Measurements from ENCODE around the gene RNH1.

RNH1 gene

DNA sequence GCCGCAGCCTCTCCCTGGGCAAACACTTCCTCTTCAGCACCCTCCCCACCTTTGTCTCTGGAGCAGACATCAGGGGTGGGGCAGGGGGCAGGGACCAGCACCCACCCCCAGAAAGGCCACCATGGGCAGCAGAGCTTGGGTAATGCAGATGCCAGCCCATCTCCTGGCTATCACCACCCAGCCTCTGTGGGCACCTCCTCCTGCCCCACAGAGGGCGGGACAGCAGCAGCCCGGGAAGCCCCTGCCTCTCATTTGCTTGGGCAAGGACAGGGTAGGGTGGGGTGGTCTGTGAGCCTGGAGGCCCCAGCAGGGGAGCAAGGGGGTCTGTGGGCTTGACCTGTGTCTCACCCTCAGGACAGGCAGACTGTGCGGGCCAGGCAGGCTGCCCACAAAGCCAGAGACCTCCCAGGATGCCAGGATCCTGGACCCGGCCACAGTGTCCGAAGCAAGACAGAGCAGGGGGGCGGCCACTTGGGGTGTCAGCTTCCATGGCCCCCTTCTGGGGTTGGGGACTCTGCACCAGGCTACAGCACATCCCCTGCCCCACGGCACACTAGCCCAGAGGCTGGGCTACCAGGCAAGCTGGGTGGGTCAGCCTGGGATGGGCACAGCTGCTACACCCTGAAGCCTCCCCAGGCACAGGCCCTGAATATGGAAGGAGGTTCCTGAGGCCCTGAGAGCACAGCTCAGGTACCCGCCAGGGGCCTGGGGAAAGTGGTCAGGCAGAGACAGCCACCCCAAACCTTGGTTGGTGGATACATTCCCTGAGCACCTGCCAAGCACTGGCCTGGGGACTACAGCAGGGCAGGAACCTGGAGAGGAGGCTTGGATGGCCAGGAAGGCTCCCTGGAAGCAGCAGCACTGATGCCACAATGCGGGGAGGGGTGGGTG lies 4.5 kb downstream of the RNH1 start:
- in situ Hi-C loops (cut with MboI; ENCODE audit: low pct_unique_long_range_greater_than_20kb, low sequenced_read_pairs) = no loop called here
- no peak for DNase-seq

- in situ Hi-C loops (cut with MboI; ENCODE audit: low pct_unique_long_range_greater_than_20kb, low sequenced_read_pairs) = no loop called here
- DNase-seq = no peak
These were observed 5.3 kb downstream of the RNH1 start for GRCh38 chr11:501683-502287.

GRCh38 chr11:501001-501682 lies 5.9 kb downstream of the RNH1 start:
- no peak for DNase-seq
- in situ Hi-C loops (cut with MboI; ENCODE audit: low pct_unique_long_range_greater_than_20kb, low sequenced_read_pairs) = no loop called here

DNA sequence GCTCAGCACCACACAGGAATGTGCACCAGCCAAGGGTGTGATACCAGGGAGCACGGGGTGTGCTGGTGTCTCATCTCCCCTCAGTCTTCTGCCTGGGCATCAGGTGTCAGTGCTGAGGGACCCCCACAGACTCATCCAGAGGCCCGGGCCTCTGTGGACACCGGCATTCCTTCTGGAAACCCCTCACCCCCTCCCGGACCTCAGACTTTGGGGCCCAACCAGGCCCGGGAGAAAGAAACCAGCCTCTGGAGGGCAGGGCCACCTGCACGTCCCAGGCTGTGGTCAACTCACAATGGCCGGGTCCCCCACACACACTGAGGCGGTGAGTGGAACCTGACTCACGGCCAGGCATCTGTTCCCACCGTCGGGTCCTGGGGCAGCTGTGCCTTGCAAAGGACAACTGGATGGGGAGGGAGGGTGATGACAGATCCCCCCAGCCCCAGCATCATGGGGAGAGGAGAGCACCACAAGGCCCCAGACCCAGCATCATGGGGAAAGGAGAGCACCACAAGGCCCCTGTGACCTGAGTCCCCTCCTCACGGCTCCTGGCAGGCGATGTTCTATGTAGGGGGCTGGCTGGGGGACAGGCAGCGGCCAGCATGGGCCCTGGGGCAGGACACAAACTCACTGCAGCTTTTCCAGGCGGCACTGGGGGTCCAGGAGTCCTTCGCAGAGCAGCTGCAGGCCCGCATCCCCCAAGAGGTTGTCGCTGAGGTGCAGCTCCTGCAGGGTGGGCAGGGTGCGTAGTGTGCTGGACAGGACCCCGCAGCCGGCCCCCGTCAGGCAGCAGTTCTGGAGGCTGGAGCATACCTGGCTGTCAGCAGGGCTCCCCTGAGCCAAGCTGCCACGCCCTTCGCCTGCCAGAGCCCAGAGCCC lies 7.6 kb downstream of the RNH1 start:
- DNase-seq = no peak
- in situ Hi-C loops (cut with MboI; ENCODE audit: low pct_unique_long_range_greater_than_20kb, low sequenced_read_pairs) = no loop called here

DNA sequence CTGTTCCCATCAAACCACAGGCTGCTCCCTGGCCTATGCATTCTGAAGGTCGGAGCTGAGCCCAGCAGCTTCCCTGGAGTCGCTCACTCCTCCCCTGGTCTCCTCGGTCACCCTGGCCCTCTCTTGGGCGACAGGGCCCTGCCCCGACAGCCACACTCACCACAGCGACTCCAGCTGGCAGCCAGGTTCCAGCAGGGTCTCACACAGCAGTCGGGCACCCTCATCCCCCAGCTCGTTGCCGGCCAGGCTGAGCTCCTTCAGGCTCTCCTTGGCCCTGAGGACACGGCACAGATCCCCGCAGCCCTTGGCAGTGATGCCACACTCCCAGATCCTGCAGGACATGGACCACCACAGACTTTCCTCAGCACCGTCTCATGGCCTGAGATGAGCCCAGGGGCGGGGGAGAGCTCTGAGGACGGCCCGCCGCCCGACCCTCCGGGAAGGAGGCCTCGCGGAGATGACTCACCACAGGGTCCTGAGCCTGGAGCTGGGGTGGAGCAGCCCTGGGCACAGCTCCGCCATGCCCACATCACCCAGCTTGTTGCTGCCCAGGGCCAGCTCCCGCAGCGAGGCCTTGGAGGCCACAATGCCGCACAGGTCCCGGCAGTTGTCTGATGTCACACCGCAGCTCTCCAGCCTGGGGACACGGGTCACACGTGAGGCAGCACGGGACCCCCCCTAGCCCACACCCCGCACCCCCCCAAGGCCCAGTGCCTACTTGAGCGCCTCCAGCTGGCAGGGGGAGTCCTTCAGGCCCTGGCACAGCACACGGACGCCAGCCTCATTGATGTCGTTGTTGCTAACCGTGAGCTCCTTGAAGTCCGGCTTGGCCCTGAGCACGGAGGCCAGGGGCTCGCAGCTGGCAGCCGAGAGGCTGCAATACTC lies 8.5 kb downstream of the RNH1 start:
- in situ Hi-C loops (cut with MboI; ENCODE audit: low pct_unique_long_range_greater_than_20kb, low sequenced_read_pairs) = no loop called here
- no peak for DNase-seq

DNA sequence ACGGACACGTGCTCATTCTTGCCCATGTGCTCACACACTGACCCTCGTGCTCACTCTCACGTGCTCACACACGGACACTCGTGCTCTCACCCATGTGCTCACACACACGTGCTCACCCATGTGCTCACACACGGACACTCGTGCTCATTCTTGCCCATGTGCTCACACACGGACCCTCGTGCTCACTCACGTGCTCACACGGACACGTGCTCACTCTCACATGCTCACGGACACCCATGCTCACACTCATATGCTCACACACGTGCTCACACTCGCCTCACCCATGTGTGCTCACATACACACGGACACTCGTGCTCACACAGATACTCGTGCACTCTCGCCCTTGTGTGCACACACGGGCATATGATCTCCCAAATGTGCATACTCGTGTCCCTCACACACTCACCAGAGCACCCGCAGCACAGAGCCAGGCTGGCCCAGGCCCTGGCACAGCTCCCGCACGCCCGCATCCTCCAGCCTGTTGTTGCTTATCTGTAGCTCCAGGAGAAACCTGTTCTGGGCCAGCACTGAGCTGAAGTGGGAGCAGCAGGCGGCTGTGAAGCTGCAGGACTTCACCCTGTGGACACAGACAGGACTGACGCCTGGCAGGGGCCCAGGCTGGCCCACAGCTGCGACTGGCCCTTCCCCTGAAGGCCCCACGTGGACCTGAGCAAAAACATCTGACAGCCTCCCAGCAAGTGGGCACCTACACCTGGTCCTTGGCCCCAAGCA lies 9.3 kb downstream of the RNH1 start:
- in situ Hi-C loops (cut with MboI; ENCODE audit: low pct_unique_long_range_greater_than_20kb, low sequenced_read_pairs) = no loop called here
- no peak for DNase-seq

GRCh38 chr11:496834-497564 lies 10.0 kb downstream of the RNH1 start:
- in situ Hi-C loops (cut with MboI; ENCODE audit: low pct_unique_long_range_greater_than_20kb, low sequenced_read_pairs) = no loop called here

GRCh38 chr11:495537-495931 lies 11.5 kb downstream of the RNH1 start:
- in situ Hi-C loops (cut with MboI; ENCODE audit: low pct_unique_long_range_greater_than_20kb, low sequenced_read_pairs) = no loop called here
- no peak for DNase-seq

More at GRCh38 chr11:496834-497564, 10.0 kb downstream of the RNH1 start:
- DNase-seq = no peak

- in situ Hi-C loops (cut with MboI; ENCODE audit: low pct_unique_long_range_greater_than_20kb, low sequenced_read_pairs) = no loop called here
- no peak for DNase-seq
These were observed 12.1 kb downstream of the RNH1 start for GRCh38 chr11:494761-495536.

DNA sequence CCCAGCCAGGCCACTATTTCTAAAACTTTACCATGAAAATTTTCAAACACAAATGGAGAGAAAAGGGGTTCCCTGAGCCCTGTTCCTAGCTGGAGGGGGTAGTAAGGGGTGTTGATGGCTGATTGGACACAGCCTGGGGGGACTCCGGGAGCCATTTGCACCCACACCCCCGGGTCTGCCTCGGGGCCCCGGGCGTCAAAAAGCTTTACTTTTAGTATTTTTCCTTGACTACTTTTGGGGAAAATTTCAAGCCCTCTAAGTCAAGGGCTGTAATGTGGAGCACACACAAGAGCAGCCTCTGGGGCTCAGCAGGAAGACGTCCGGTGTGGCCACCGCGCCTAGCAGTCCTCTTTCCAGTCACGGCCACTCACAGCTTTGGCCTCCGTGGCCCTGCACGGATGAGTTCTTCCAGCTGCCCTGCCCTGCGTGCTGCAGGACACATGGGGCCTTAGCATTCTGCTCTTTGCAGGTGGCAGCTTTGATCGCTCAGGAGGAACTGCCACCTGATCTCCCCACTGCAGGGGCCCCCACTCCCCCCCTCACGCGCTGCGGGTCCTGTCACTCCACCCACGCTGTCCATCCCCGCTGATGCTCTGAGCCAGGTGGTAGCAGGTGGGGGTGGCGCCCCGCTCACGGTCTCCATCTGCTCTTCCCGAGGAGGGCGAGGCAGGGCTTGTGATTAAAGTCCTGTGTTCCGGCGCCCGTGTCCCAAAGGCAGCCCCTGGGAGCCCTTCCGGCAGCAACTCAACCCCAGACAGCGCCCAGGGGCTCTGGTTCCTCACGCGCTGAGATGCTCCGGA lies 14.4 kb downstream of the RNH1 start:
- in situ Hi-C loops (cut with MboI; ENCODE audit: low pct_unique_long_range_greater_than_20kb, low sequenced_read_pairs) = no loop called here
- DNase-seq = no peak

DNA sequence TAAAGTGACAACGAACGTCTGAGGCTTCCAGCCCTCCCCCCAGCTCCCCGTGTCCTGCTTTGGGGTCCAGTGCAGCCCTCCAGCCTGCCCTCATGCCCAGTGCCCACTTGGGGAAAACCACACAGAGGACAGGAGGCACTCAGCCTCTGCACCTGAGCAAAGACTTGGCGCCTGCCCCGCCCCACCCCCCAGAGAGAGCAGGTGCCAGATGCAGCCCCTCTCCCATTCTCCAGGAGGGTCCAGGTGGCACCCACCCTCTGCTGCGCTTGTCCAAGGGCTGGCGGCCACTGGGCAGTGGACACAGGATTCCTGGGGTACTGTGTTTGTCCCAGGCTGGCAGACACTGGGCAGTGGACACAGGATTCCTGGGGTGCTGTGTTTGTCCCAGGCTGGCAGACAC lies 15.7 kb downstream of the RNH1 start:
- in situ Hi-C loops (cut with MboI; ENCODE audit: low pct_unique_long_range_greater_than_20kb, low sequenced_read_pairs) = no loop called here
- DNase-seq = no peak

DNA sequence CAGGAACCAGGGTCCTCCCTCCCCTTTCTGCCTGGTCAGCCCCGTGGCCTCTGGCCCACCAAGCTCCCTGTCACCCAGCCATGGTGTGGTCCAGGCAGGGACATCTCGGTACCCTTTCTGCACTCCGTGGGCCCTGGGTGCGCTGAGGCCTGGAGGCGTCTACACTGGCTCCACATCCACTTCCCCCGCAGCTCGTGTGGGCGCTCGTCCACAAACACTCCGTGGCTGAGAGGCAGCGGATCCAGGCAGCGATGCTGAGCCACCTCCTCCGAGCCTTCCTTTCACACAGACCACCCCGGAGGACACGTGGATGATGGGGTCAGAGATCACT lies 16.1 kb downstream of the RNH1 start:
- DNase-seq = no peak
- in situ Hi-C loops (cut with MboI; ENCODE audit: low pct_unique_long_range_greater_than_20kb, low sequenced_read_pairs) = no loop called here

GRCh38 chr11:490186-490929 lies 16.7 kb downstream of the RNH1 start:
- in situ Hi-C loops (cut with MboI; ENCODE audit: low pct_unique_long_range_greater_than_20kb, low sequenced_read_pairs) = no loop called here
- DNase-seq = no peak

DNA sequence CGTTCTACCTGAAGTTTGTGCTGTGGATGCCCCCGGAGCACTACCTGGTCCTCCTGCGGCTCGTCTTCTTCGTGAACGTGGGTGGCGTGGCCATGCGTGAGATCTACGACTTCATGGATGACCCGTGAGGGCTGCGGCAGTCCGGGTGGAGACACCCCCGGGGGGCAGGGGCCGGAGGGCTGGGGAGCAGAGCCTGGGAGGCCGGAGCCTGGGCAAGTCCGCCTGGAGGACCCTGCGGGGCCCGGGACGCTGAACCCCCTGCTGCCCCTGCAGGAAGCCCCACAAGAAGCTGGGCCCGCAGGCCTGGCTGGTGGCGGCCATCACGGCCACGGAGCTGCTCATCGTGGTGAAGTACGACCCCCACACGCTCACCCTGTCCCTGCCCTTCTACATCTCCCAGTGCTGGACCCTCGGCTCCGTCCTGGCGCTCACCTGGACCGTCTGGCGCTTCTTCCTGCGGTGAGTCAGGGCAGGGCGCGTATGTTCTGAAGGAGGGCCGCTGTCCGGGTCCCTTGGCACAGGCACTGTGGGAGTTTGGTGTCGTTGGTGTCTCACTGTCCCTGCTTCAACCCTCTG lies 17.3 kb downstream of the RNH1 start:
- no peak for DNase-seq
- in situ Hi-C loops (cut with MboI; ENCODE audit: low pct_unique_long_range_greater_than_20kb, low sequenced_read_pairs) = no loop called here

DNA sequence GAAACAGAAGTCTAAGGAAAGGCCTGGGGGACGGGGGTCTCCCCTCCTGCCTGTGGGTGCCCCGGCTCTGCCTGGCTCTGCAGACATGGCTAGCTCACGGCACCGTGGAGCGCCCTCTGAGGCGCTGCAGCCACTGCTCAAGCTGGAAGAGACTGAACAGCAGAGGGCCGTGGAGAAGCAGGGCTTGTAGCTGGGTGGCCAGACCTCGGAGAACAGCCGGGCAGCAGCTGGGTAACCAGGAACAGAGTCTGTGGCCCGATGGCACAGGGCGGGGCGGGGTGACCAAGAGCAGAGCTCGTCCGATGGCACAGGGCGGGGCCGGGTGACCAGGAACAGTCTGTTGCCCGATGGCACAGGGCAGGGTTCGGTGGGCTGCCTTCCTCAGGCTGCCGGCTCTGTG lies 18.1 kb downstream of the RNH1 start:
- in situ Hi-C loops (cut with MboI; ENCODE audit: low pct_unique_long_range_greater_than_20kb, low sequenced_read_pairs) = no loop called here
- DNase-seq = no peak
